ENCODE measurements around the gene ITPRIP. TPM values are rescaled to one million over a fixed set of nuclear protein-coding genes. Genes with fewer than 3 reads are reported as not detected.

The ITPRIP gene
- total RNA-seq, 4 donors from 2014 or later = 18.1 to 31.5 (median 22.8) TPM

DNA sequence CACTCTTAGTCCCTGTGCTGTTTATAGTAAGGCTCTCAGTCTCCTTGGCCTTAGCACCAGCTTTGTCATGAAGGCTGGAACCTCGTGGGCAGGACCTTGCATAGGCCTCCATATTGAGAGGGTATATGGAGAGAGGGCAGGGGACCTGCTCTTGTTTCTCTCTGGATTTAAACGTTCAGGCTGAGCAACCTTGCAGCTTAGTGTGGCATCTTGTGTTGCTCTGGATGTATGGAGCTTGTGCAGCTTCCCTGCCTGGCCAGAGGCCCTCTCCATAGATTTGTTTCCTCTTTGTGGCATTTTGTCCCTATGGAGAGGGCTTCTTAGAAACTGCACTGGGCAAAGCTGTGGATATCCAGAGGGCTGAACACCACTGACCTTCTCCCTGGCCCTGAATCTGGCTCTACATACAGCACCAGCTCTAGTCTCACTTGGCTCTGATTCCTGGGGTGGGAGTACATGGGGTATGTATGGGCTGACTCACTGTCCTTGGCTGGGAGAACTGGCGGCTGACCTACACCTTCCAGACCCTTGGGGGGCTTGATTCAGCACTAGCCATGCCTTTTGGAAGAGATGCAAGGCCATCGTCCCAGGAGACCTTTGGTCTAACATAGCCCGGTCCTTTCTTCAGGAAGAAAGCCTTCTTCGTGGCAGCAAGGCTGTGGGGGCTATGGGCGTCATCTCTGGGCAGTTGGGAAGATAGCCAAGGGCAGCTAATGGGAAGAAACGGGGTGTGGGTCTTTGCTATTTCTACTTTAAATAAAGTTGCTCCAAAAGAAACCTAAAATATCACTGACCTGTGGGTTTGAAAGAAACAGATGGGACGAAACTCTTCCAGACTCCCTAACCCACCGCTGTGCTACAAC, 30.5 kb downstream of the ITPRIP start:
- H3K4me1 ChIP-seq = peaks cover 11 to 85% (median 31%) of the 10 kb centered on the region in 3 donors
- TF ChIP-seq EP300 (IDR thresholded peaks at IDR 0.05) = no peak
- no peak for TF ChIP-seq POLR2A (IDR thresholded peaks at IDR 0.05)
- TF ChIP-seq, protein P1, sequence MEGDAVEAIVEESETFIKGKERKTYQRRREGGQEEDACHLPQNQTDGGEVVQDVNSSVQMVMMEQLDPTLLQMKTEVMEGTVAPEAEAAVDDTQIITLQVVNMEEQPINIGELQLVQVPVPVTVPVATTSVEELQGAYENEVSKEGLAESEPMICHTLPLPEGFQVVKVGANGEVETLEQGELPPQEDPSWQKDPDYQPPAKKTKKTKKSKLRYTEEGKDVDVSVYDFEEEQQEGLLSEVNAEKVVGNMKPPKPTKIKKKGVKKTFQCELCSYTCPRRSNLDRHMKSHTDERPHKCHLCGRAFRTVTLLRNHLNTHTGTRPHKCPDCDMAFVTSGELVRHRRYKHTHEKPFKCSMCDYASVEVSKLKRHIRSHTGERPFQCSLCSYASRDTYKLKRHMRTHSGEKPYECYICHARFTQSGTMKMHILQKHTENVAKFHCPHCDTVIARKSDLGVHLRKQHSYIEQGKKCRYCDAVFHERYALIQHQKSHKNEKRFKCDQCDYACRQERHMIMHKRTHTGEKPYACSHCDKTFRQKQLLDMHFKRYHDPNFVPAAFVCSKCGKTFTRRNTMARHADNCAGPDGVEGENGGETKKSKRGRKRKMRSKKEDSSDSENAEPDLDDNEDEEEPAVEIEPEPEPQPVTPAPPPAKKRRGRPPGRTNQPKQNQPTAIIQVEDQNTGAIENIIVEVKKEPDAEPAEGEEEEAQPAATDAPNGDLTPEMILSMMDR (IDR thresholded peaks at IDR 0.05) = no peak

DNA sequence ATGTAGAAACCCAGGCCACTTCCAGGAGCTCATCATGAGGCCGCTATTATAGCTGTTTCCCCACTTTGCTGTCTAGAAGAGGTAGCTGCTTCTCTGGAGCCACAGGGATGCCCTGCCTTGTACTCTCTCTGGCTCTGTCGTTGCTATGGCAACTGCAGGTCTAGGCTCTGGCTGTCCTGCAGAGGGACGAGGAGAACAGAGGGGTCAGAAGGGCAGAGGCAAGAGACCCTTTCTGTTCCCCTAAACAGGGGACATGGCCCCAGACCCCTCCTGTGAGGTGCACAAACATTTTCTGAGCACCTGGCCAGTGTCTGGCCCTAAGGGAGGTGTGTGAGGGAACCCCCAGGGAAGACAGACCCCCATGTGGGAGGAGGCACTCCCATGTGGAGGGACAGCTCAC, 31.4 kb downstream of the ITPRIP start:
- Histone ChIP-seq H3K4me1 (peaks cover 11 to 82% (median 31%) of the 10 kb centered on the region in 3 donors), H3K27me3 (no peaks in the 10 kb centered on the region), H3K27ac (peak overlapping the region in 2 of 4 donors; percentile 95 to 98), H3K36me3 (peaks cover 0 to 28% of the 10 kb centered on the region in 2 donors), H3K4me3 (no peak overlapping the region), H3K9me3 (no peaks in the 10 kb centered on the region)
- WGBS, 2 donors (ENCODE audit: low coverage in 1 of 2) = 100% methylated on average over 1 of the region's 3 CpGs; no CpG with 5 or more reads in 1 of the 2 donors
- TF ChIP-seq EP300 (IDR thresholded peaks at IDR 0.05) (no peak), POLR2A (IDR thresholded peaks at IDR 0.05) (no peak), POLR2AphosphoS5 (IDR thresholded peaks at IDR 0.05) (no peak)
- TF ChIP-seq, protein P1 (IDR thresholded peaks at IDR 0.05) = no peak
- ATAC-seq = no peak

More for the DNA sequence above, 30.5 kb downstream of the ITPRIP start:
- no peak overlapping the region for H3K4me3 ChIP-seq
- WGBS, 2 donors (ENCODE audit: low coverage in 1 of 2) = 63 to 71% methylated on average over 8 of the region's 10 CpGs
- ATAC-seq = no peak
- H3K9me3 ChIP-seq = no peaks in the 10 kb centered on the region
- H3K36me3 ChIP-seq = peaks cover 0 to 37% of the 10 kb centered on the region in 2 donors
- peak overlapping the region in 3 of 4 donors; percentile 8 to 95 (median 61) for H3K27ac ChIP-seq
- H3K27me3 ChIP-seq = no peaks in the 10 kb centered on the region

DNA sequence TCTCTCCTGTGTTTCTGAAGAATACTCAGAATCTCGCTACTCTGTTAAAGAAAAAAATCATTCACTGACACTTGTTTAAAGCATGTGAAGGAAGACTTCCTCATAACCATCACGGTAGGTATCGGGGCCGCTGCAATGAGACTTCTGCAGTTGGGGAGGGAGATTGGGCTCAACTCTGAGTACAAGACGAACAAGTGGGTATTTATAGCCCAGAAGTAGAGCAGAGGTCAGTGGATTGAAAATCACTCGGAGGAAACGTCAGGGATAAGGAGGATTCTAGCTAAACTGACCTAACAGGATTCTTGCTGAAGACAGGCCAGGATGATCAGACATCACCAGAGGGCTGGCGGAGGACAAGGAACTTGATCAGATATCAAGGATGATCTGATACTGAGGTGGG, 33.3 kb downstream of the ITPRIP start:
- H3K36me3 ChIP-seq = peaks cover 0 to 9% of the 10 kb centered on the region in 2 donors
- H3K9me3 ChIP-seq = no peaks in the 10 kb centered on the region
- peak; percentile 26 for ATAC-seq
- TF ChIP-seq, protein P1 (IDR thresholded peaks at IDR 0.05) = no peak
- peak; percentile 52 for TF ChIP-seq POLR2AphosphoS5 (IDR thresholded peaks at IDR 0.05)
- 27 to 47% methylated on average over 5 to 8 of the region's 8 CpGs for WGBS, 2 donors (ENCODE audit: low coverage in 1 of 2)
- H3K27me3 ChIP-seq = no peaks in the 10 kb centered on the region
- peak overlapping the region; percentile 43 to 98 (median 92) for H3K27ac ChIP-seq
- H3K4me3 ChIP-seq = no peak overlapping the region
- H3K4me1 ChIP-seq = peaks cover 10 to 80% (median 33%) of the 10 kb centered on the region in 3 donors

DNA sequence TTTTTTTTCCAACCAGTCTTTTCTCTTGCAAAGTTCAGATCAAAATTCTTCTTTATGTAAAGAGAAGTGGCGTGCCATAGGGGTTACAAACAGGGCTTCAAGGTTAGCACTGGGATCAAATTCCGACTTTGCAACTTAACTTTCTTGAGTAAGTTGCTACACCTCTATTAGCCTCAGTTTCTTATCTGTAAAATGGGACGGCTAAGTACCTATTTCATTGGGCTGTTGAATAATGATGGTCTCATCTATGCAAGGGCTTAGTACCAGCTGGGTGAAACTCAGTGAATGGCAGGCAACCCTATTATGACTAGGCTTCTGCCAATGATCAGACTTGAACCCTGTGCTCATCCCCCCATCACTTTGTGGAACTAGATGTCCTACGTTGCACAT, 33.9 kb downstream of the ITPRIP start:
- Histone ChIP-seq H3K4me3 (no peak overlapping the region), H3K27ac (peak overlapping the region in 3 of 4 donors; percentile 89 to 98 (median 95)), H3K4me1 (peaks cover 10 to 80% (median 34%) of the 10 kb centered on the region in 3 donors), H3K36me3 (peaks cover 0 to 9% of the 10 kb centered on the region in 2 donors), H3K27me3 (no peaks in the 10 kb centered on the region), H3K9me3 (no peaks in the 10 kb centered on the region)
- 81 to 89% methylated on average over 4 of the region's 4 CpGs for WGBS, 2 donors (ENCODE audit: low coverage in 1 of 2)
- TF ChIP-seq EP300 (IDR thresholded peaks at IDR 0.05) (no peak), POLR2AphosphoS5 (IDR thresholded peaks at IDR 0.05) (no peak), POLR2A (IDR thresholded peaks at IDR 0.05) (no peak)
- TF ChIP-seq, protein P1 (IDR thresholded peaks at IDR 0.05) = no peak
- no peak for ATAC-seq

All from gastroesophageal sphincter (tissue), 4 donors.